ENCODE data around the gene ALLC.

GRCh38 chr2:3680548-3681345, 22.7 kb downstream of the ALLC start:
- TF ChIP-seq CTCF (IDR thresholded peaks at IDR 0.05) (no peak), POLR2A (IDR thresholded peaks at IDR 0.05) (no peak)
